Measurements from ENCODE around the gene ITPR2. TPM values are rescaled to one million over a fixed set of nuclear protein-coding genes. Genes with fewer than 3 reads are reported as not detected.
"Not testable (repeated sequence)": the region's sequence is repeated elsewhere in the genome, so short reads cannot be mapped to it uniquely, and the experiment has no call there.

The ITPR2 gene
- total RNA-seq, 1 donor from 2014 or later = 12.5 TPM

DNA sequence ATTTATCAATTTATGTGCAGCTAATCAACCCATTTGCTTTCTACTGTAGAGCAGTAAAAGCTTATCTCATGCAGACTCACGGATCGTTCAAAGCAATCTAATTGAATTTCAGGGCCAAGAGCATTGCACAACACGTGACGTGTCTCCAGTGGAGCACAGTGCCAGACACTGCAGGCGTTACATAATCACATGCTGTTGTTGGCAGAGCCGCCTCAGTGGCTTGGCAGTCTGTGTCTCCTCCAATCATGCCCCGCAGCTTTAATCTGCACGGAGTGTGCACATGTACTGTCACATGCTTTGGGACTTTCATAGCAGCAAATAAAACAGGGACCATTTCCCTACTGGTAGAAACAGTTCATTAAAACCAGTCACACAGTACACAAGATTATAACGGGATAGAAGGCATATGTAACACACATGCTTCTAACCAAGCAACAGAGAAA lies 309.3 kb downstream of the ITPR2 start:
- TF ChIP-seq, protein P1, sequence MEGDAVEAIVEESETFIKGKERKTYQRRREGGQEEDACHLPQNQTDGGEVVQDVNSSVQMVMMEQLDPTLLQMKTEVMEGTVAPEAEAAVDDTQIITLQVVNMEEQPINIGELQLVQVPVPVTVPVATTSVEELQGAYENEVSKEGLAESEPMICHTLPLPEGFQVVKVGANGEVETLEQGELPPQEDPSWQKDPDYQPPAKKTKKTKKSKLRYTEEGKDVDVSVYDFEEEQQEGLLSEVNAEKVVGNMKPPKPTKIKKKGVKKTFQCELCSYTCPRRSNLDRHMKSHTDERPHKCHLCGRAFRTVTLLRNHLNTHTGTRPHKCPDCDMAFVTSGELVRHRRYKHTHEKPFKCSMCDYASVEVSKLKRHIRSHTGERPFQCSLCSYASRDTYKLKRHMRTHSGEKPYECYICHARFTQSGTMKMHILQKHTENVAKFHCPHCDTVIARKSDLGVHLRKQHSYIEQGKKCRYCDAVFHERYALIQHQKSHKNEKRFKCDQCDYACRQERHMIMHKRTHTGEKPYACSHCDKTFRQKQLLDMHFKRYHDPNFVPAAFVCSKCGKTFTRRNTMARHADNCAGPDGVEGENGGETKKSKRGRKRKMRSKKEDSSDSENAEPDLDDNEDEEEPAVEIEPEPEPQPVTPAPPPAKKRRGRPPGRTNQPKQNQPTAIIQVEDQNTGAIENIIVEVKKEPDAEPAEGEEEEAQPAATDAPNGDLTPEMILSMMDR (IDR thresholded peaks at IDR 0.05) = no peak
- peaks cover 0 to 16% of the 10 kb centered on the region in 2 donors for H3K9me3 ChIP-seq
- H3K4me1 ChIP-seq = peaks cover 3 to 4% of the 10 kb centered on the region in 2 donors
- no peaks in the 10 kb centered on the region for H3K36me3 ChIP-seq
- H3K27me3 ChIP-seq = no peaks in the 10 kb centered on the region
- intact Hi-C loops (cut with DNase I) = loop anchor here (5.0 kb wide), 1 partner anchor 401 kb away; no protein-coding TSS in a partner anchor
- no peak overlapping the region for H3K4me3 ChIP-seq
- H3K27ac ChIP-seq = peak overlapping the region in 1 of 2 donors; percentile 5
- peak; percentile 57 to 93 for DNase-seq (ENCODE audit: low spot score in 2 of 2)

- no peak for DNase-seq (ENCODE audit: low spot score in 2 of 2)
- Histone ChIP-seq H3K4me1 (peaks cover 3 to 4% of the 10 kb centered on the region in 2 donors), H3K36me3 (no peaks in the 10 kb centered on the region), H3K9me3 (peaks cover 0 to 21% of the 10 kb centered on the region in 2 donors), H3K27ac (no peak overlapping the region), H3K4me3 (no peak overlapping the region), H3K27me3 (no peaks in the 10 kb centered on the region)
- TF ChIP-seq, protein P1 (IDR thresholded peaks at IDR 0.05) = no peak
- intact Hi-C loops (cut with DNase I) = loop anchor here (5.0 kb wide), 1 partner anchor 399 kb away; no protein-coding TSS in a partner anchor
Measured at GRCh38 chr12:26520869-26521268, 312.1 kb downstream of the ITPR2 start.

DNA sequence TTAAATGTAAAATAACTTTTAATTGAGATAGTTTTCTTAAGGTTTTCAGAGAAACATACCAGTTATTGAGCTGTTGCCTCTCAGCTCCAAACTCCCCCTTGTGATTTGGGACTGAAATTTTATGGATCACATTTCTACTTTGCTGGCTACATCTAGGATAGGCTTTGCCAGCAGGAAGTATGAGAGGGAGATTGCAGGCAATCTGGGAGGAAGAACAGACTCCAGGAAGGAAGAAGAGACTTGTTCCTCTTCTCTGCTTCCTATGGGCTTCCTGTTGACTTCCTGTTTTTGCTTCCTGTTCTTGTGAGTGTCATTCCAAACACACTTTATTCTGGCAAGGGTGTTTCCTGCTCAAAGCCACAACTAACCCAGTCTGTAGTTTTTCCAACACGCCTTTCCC lies 312.9 kb downstream of the ITPR2 start:
- intact Hi-C loops (cut with DNase I) = loop anchor here (5.0 kb wide), 1 partner anchor 398 kb away; no protein-coding TSS in a partner anchor
- Histone ChIP-seq H3K4me3 (no peak overlapping the region), H3K4me1 (peaks cover 3 to 4% of the 10 kb centered on the region in 2 donors), H3K36me3 (no peaks in the 10 kb centered on the region), H3K27ac (no peak overlapping the region), H3K9me3 (peaks cover 0 to 17% of the 10 kb centered on the region in 2 donors), H3K27me3 (no peaks in the 10 kb centered on the region)
- no peak for DNase-seq (ENCODE audit: low spot score in 2 of 2)
- TF ChIP-seq, protein P1 (IDR thresholded peaks at IDR 0.05) = no peak

DNA sequence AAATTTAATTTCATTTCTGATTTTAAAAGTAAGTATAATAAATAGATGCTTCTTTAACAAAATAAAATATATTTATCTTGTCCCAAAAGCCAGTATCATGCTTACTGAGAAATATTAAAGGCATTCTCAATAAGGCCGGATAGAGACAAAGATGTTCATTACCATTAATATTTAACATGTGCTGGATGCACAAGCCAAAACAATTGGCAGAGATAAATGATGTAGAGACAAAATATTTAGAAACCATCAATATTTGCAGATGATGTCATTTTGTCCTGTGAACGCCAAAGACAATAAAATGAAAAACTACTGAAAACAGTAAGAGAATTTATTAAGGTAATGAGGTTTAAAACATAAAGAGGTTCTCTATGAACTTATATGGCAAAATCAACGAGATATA lies 313.5 kb downstream of the ITPR2 start:
- H3K27me3 ChIP-seq = no peaks in the 10 kb centered on the region
- H3K36me3 ChIP-seq = no peaks in the 10 kb centered on the region
- intact Hi-C loops (cut with DNase I) = no loop called here
- no peak overlapping the region for H3K4me3 ChIP-seq
- TF ChIP-seq, protein P1 (IDR thresholded peaks at IDR 0.05) = no peak
- H3K9me3 ChIP-seq = peaks cover 0 to 13% of the 10 kb centered on the region in 2 donors
- H3K4me1 ChIP-seq = peaks cover 3 to 4% of the 10 kb centered on the region in 2 donors
- no peak overlapping the region for H3K27ac ChIP-seq
- DNase-seq (ENCODE audit: low spot score in 2 of 2) = no peak

- H3K27me3 ChIP-seq; H3K27ac ChIP-seq; H3K4me1 ChIP-seq; DNase-seq (ENCODE audit: low spot score in 2 of 2); H3K36me3 ChIP-seq; H3K4me3 ChIP-seq; intact Hi-C loops (cut with DNase I): not testable (repeated sequence)
- peaks cover 0 to 13% of the 10 kb centered on the region in 2 donors for H3K9me3 ChIP-seq
Measured at GRCh38 chr12:26517320-26517719, 315.7 kb downstream of the ITPR2 start.

DNA sequence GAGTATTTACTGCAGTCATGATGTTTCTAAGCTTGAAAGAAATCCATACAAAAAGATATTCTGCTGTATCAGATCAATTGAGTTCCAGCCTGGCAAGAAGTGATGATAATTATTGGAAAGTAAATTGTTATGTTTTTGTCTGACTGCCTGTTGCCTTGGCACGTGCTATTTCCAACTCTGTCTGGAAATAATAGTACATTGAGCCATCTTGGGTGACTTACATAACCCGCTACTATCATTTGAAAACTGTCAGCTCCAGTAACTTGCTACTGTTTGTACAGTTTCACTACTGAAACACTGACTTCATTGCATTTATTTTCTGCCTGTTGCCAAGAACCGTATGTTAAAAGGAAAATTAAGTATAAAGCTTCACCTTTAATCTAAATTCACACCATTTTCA lies 318.6 kb downstream of the ITPR2 start:
- H3K27ac ChIP-seq = no peak overlapping the region
- intact Hi-C loops (cut with DNase I) = no loop called here
- H3K4me1 ChIP-seq = no peaks in the 10 kb centered on the region

More for the DNA sequence above, 318.6 kb downstream of the ITPR2 start:
- H3K9me3 ChIP-seq = peaks cover 0 to 12% of the 10 kb centered on the region in 2 donors
- H3K27me3 ChIP-seq = no peaks in the 10 kb centered on the region
- TF ChIP-seq, protein P1 (IDR thresholded peaks at IDR 0.05) = no peak
- DNase-seq (ENCODE audit: low spot score in 2 of 2) = no peak
- no peaks in the 10 kb centered on the region for H3K36me3 ChIP-seq
- H3K4me3 ChIP-seq = no peak overlapping the region

Data from ascending aorta (tissue), 2 donors.